Neutrophil (primary cell): Measurements from ENCODE around the gene CDK19.
"Not testable (repeated sequence)": the region's sequence is repeated elsewhere in the genome, so short reads cannot be mapped to it uniquely, and the experiment has no call there.

ENCODE experiments used
- H3K27ac ChIP-seq: fragments of 200-600 bp; sonication (generic); 2 replicates; pipeline ENCODE4 v1.5.1; 2016; ENCODE audit warnings: mild to moderate bottlenecking, moderate library complexity
- H3K27me3 ChIP-seq: fragments of 200-600 bp; sonication (generic); 2 replicates; pipeline ENCODE4 v1.6.0; 2016; ENCODE audit warnings: mild to moderate bottlenecking
- H3K36me3 ChIP-seq: fragments of 200-600 bp; sonication (generic); 2 replicates; pipeline ENCODE4 v1.5.1; 2017
- H3K4me1 ChIP-seq, 2 experiments: fragments of 200-600 bp in 1 of 2; sonication (generic) in 1 of 2; 1 replicate in 1 of 2; 2 replicates in 1 of 2; pipeline versions ENCODE4 v1.5.1 to v1.6.1; 2013 to 2016; ENCODE audit warnings: low read depth in 1 of 2, low read length in 1 of 2, mild to moderate bottlenecking in 1 of 2, moderate library complexity in 1 of 2; ENCODE audit not compliant: control insufficient read depth in 1 of 2, insufficient read depth in 1 of 2
- H3K4me3 ChIP-seq, 2 experiments: fragments of 200-600 bp in 1 of 2; sonication (generic) in 1 of 2; 1 replicate in 1 of 2; 2 replicates in 1 of 2; pipeline ENCODE4 v1.5.1; 2013 to 2016; ENCODE audit warnings: low read depth in 1 of 2, low read length in 1 of 2, mild to moderate bottlenecking in 1 of 2, moderate library complexity in 1 of 2
- H3K9me3 ChIP-seq: fragments of 200-600 bp; sonication (generic); 2 replicates; pipeline ENCODE4 v1.5.1; 2016
- TF ChIP-seq, protein P1 (sequence below): fragments of 200-600 bp; sonication (generic); IDR thresholded peaks from 2 replicates; pipeline ENCODE4 v1.5.1; 2016; ENCODE audit warnings: antibody characterized with exemption

Gene CDK19

DNA sequence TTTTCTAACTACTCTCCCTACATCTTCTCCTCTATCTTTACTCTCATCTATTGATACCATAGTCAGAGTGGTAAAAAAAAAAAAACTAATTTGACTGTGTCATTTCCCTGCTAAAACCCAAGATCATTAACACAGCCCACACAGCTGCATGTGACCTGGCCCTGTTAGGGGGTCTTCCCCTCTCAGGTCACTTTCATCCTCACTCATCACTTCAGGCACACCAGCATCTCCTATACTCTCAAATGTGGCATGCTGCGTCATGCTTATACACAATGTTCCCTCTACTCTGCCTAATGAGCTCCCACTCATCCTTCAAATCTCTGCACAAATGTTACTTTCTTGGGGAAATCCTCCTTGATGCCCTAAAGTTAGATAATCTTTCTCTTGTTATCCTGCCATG, 86.8 kb downstream of the CDK19 start:
- Histone ChIP-seq H3K4me1 (peaks cover 4 to 7% of the 10 kb centered on the region in 2 experiments), H3K27me3 (no peaks in the 10 kb centered on the region), H3K27ac (no peak overlapping the region), H3K9me3 (no peaks in the 10 kb centered on the region), H3K4me3 (no peak overlapping the region), H3K36me3 (peaks cover 5% of the 10 kb centered on the region)
- TF ChIP-seq, protein P1, sequence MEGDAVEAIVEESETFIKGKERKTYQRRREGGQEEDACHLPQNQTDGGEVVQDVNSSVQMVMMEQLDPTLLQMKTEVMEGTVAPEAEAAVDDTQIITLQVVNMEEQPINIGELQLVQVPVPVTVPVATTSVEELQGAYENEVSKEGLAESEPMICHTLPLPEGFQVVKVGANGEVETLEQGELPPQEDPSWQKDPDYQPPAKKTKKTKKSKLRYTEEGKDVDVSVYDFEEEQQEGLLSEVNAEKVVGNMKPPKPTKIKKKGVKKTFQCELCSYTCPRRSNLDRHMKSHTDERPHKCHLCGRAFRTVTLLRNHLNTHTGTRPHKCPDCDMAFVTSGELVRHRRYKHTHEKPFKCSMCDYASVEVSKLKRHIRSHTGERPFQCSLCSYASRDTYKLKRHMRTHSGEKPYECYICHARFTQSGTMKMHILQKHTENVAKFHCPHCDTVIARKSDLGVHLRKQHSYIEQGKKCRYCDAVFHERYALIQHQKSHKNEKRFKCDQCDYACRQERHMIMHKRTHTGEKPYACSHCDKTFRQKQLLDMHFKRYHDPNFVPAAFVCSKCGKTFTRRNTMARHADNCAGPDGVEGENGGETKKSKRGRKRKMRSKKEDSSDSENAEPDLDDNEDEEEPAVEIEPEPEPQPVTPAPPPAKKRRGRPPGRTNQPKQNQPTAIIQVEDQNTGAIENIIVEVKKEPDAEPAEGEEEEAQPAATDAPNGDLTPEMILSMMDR: no peak

- no peaks in the 10 kb centered on the region for H3K36me3 ChIP-seq
- H3K27me3 ChIP-seq: no peaks in the 10 kb centered on the region
- peaks cover 15 to 18% of the 10 kb centered on the region in 2 experiments for H3K4me1 ChIP-seq
- no peak overlapping the region for H3K4me3 ChIP-seq
- TF ChIP-seq, protein P1: no peak
- H3K27ac ChIP-seq: no peak overlapping the region
- H3K9me3 ChIP-seq: no peaks in the 10 kb centered on the region
Measured at GRCh38 chr6:110723017-110723416, 92.3 kb downstream of the CDK19 start.

GRCh38 chr6:110720066-110720465, 95.2 kb downstream of the CDK19 start:
- TF ChIP-seq, protein P1: no peak
- H3K36me3 ChIP-seq: no peaks in the 10 kb centered on the region
- H3K27ac ChIP-seq: peak overlapping the region; percentile 86
- H3K4me3 ChIP-seq: peak overlapping the region in 1 of 2 experiments; percentile 32
- no peaks in the 10 kb centered on the region for H3K27me3 ChIP-seq
- no peaks in the 10 kb centered on the region for H3K9me3 ChIP-seq
- peaks cover 15 to 18% of the 10 kb centered on the region in 2 experiments for H3K4me1 ChIP-seq

DNA sequence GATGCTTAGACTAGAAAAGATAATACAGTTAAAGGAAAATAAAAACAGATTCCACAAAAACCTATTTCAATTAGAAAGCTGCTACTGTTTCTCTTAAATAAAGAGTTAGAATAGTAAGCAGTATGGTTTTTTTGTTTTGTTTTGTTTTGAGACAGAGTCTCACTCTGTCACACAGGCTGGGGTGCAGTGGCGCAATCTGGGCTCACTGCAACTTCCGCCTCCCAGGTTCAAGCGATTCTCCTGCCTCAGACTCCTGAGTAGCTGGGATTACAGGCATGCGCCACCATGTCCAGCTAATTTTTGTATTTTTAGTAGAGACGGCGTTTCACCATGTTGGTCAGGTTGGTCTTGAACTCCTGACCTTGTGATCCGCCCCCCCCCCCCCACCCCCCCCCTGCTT, 95.7 kb downstream of the CDK19 start:
- H3K9me3 ChIP-seq, H3K36me3 ChIP-seq: not testable (repeated sequence)
- peak overlapping the region; percentile 86 for H3K27ac ChIP-seq

DNA sequence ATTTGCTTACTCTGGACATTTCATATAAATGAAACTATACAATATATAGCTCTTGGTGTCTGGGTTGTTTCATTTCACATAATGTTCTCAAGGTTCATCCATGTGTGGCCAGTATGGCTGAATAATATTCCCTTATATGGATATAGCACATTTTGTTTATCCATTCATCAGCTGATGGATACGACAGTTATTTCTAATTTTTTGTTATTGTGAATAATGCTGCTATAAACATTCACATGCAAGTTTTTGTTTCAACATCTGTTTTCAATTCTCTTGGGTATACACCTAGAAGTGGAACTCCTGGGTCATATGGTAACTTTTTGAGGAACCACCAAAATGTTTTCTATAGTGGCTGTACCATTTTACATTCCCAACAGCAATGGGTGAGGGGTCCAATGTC, 101.1 kb downstream of the CDK19 start:
- Histone ChIP-seq H3K4me3 (no peak overlapping the region), H3K27me3 (no peaks in the 10 kb centered on the region), H3K27ac (no peak overlapping the region), H3K9me3 (no peaks in the 10 kb centered on the region), H3K4me1 (peaks cover 4 to 5% of the 10 kb centered on the region in 2 experiments), H3K36me3 (no peaks in the 10 kb centered on the region)
- TF ChIP-seq, protein P1: no peak

More for the DNA sequence above, 95.7 kb downstream of the CDK19 start:
- not testable (repeated sequence) for H3K27me3 ChIP-seq
- H3K4me1 ChIP-seq: peaks cover 15 to 18% of the 10 kb centered on the region in 2 experiments
- peak overlapping the region in 1 of 2 experiments; percentile 32 for H3K4me3 ChIP-seq

GRCh38 chr6:110712238-110712637, 103.0 kb downstream of the CDK19 start:
- Histone ChIP-seq H3K36me3 (no peaks in the 10 kb centered on the region), H3K4me3 (no peak overlapping the region), H3K27ac (peak overlapping the region; percentile 39), H3K27me3 (no peaks in the 10 kb centered on the region), H3K4me1 (peaks cover 16 to 20% of the 10 kb centered on the region in 2 experiments), H3K9me3 (no peaks in the 10 kb centered on the region)
- TF ChIP-seq, protein P1: no peak
